T47D (cell line): ENCODE results near the gene EIF2AK2.

Experiments used
- DNase-seq, 2 experiments: peaks; one replicate each; pipeline versions ENCODE4 v3.0.0 to v3.0.0-alpha.2; 2011 to 2012; ENCODE audit warnings: low read depth in 1 of 2, low spot score in 1 of 2
- JUND ChIP-seq: IDR thresholded peaks from 2 replicates; pipeline ENCODE4 v1.6.1; 2012; ENCODE audit warnings: low read depth
- in situ Hi-C: cut with HindIII; loops from 2 replicates; pipeline ENCODE4 v1.10.0; 2016; ENCODE audit warnings: low sequenced_read_pairs, low pct_unique_long_range_greater_than_20kb

The EIF2AK2 gene

DNA sequence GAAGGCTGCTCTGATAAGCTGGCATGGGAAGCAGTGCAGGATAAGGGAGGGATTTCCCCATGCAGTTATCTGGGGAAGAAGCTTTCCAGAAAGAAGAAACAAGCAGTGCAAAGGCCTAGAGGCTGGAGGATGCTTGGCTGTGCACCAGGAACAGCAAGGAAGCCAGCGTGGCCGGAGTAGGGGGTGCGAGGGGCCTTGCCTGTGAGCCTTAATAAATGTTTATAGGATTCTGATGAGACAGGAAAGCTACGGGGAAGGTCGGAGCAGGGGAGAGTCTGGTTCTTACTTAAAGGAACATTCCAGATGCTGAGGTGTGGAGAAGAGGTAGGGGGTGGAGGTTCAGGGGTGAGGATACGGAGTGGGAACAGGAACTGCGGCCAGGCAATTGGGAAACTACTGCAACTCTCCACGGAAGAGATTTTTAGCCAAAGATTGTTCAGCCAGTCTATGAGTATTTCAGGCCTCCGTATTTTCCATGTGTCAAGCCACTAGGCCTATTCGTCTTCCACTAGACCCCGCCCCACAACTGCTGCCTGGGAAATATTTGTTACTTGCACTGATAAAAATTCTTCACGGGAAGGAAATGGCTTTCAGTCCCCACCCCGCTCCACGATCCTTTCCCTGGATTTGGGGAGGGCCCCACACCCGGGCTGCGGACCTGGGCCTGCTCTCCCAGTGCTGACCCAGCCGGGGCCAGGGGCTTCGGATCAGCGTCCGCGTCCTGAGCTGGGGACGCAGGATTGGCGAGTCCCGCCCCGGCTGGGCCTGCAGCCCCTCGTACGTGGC, 516 bp downstream of the EIF2AK2 start:
- peak; percentile 39 to 53 for DNase-seq
- TF ChIP-seq JUND: no peak
- in situ Hi-C loops: no loop called here

DNA sequence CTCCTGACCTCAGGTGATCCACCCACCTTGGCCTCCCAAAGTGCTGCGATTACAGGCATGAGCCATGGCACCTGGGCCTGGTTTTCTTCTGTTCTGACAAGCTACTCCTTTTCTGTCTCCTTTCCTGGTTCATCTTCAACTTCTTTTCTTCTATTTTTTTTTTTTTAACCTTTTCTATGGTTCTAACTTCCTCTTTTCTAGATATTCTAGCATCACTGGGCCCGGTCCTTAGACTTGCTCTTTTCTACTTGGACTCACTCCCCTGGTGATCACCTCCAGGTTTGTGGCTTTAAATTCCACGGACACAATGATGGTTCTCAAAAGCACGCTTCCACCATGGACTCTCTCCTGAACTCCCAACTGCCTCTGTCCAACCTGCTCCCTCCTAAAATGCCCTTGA, 2.0 kb downstream of the EIF2AK2 start:
- in situ Hi-C loops: no loop called here
- DNase-seq: no peak
- no peak for TF ChIP-seq JUND

DNA sequence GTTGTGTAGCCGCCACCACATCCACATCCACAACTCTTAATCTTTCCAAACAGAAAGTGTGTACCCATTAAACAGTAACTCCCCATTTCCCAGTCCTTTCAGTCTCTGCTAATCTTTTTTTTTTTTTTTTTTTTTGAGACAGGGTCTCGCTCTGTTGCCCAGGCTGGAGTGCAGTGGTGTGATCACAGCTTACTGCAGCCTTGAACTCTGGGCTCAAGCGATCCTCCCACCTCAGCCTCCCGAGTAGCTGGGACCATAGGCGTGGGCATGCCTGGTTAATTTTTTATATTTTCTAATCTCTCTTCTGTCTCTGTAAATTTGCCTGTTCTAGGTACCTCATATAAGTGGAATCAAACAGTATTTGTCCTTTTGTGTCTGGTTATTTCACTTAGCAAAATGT, 3.6 kb downstream of the EIF2AK2 start:
- TF ChIP-seq JUND: no peak
- DNase-seq: no peak
- in situ Hi-C loops: no loop called here

DNA sequence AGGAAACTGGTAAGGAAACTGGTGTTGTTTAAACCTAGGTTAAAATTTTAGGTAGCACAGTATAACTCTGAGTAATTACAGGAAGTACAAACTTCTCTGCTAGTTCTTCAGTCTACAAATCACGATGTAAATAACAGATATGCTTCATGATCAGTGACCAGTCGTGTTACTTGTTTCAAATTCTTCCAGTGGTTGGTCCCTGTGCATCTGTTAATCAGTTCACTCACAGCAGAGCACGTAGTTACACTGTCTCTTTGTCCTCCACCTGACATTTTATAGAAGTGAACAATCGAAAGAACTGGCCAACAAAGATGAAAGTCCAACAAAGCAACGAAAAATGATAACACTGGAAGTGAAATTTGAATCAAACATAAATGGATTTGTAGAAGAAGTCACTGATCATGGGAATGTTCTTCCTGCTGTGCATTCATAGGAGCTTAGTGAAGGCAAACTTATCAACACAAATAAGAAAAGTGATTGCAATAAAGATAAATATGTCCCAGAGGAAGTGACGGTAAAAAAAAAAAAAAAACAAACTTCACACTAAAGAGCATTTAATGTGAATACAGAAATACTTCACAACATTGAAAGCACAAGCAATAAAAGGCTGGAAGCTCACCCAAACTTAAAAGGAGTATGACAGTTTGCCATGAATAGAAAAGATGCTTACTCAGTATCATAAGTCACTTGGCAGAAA, 7.0 kb downstream of the EIF2AK2 start:
- no peak for DNase-seq
- no peak for TF ChIP-seq JUND
- in situ Hi-C loops: no loop called here

DNA sequence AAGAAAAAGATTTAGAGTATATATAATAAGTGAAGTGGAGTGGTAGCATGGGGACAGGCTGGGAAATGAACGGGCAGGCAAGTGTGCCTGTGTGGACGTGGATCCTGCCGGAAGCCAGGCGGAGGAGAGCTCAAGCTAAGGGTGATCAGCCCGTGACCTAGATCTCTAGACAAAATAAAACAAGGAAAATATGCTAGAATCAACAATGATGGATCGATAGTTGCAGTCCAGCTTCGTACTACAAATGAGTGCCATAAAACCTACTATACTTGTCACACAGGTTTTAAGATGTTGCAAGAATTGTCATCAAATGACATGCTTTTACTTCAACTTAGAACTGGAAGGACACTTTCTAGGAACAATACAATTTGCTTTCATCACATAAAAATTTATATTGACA, 8.5 kb downstream of the EIF2AK2 start:
- in situ Hi-C loops: no loop called here

DNA sequence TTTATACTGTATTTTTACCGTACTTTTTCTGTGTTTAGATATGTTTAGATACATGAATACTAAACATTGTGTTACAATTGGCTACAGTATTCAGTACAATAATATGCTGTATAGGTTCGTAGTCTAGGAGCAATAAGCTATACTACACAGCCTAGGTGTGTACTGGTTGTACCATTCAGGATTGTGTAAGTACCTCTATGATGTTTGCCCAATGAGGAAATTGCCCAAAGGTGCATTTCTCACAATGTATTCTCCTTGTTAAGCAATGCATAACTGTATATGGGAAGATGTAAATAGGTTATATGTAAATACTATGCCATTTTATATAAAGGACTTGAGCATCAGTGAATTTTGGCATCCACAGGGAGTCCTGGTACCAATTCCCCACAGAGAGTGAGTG, 10.7 kb downstream of the EIF2AK2 start:
- DNase-seq: no peak
- in situ Hi-C loops: no loop called here
- no peak for TF ChIP-seq JUND

More for the DNA sequence above, 8.5 kb downstream of the EIF2AK2 start:
- TF ChIP-seq JUND: no peak
- DNase-seq: peak in 1 of 2 experiments; percentile 81

DNA sequence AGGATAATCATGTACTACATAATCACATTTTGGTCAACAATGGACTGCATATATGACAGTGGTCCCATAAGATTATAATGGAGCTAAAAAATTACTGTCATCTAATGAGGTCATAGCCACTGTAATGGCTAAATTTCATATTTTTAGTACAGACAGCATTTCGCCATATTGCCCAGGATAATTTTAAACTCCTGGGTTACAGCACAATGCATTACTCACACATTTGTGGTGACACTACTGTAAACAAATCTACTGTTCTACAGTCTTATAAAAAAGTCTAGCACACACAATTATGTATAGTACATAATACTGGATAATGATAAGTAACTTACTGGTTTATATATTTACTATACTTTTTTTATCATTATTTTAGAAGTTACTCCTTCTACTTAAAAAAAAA, 12.8 kb downstream of the EIF2AK2 start:
- TF ChIP-seq JUND: no peak
- in situ Hi-C loops: no loop called here

DNA sequence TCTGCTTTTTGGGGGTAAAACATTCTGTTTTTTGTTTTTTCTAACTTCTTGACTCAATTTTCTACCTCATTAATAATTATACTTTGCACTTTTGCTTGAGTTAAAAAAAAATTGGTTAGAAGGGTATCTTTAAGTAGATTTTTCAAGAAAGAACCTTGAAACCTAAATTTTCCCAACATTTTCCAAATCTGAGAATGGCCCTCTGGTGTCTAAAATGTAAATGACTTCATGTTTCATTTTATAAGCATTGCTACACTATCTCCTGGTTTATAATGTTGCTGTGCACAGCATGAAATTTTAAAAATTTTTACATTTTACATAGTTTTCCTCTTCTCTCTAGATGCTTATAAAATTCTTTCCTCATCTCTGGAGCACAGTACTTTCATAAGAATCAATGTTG, 14.2 kb downstream of the EIF2AK2 start:
- DNase-seq: no peak
- in situ Hi-C loops: no loop called here
- TF ChIP-seq JUND: no peak

More for the DNA sequence above, 12.8 kb downstream of the EIF2AK2 start:
- DNase-seq: no peak

DNA sequence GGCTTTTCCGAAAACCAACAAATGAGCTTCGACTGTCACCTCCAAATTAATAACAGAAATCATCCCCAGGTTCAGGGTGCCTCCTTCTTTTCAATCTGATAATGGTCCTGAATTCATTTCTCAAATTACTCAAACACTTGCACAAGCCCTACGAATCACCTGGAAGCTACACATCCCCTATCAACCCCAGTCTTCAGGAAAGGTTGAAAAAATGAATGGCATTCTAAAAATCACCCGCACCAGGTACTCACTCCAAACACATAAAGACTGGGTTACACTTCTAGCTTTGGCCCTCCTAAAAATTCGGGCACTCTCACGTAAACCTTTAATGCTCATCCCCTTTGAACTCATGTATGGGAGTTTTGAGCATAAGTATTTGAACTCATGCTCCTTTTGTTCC, 23.9 kb downstream of the EIF2AK2 start:
- DNase-seq: no peak
- no peak for TF ChIP-seq JUND
- in situ Hi-C loops: no loop called here

DNA sequence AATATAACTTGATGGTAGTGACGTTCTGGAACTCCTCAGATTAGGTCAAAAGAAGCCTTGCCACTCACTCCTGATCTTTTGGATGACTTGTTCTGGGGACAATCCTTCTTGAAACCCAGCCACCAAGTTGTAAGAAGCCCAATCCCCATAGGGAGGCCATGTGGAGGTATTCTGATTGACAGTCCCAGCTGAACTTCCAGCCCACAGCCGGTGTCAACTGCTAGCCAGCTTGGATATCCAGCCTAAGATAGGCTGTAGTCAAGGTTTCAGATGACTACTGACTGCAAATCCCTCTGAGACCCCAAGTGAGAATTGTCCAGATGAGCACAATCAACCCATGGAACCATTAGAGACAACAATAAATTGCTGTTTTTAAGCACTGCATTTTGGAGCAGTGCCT, 31.4 kb downstream of the EIF2AK2 start:
- DNase-seq: no peak
- in situ Hi-C loops: no loop called here
- no peak for TF ChIP-seq JUND

DNA sequence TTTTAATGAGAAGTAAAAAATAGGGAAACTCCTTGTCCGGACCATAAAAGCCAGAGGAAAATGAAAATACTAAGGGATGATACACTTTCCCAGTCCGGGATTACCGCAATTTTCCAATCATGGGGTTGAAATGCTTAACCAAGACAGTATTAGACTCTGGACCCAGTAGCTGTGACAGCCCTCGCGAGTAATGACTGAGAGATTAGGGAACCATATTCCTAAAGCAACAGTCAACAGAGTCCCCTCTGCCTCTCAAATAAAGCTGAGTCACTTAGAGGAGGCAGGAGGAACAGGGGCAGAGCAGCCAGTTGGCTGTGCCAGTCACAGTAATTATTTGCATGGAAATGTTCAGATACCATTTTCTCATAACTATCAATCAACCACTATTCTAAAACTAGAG, 37.6 kb downstream of the EIF2AK2 start:
- DNase-seq: no peak
- TF ChIP-seq JUND: no peak
- in situ Hi-C loops: no loop called here

DNA sequence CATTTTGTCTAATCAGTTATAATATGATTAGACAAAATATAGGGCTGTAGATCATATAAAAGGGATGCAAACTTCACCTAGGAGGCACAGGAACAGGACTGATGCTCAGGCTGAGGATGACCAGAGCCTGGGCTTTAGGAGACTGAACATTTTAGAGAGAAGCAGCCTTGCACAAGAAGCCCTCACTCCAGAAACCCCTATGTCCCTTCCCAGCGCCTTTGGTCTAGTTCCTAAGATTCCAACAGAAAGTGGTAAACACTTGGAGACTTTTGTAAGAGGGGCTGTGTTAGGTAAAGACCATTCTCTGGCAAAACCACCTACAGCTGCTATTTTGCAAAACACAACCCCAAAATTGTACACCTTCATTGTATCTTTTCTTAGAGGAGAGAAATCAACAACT, 39.2 kb downstream of the EIF2AK2 start:
- in situ Hi-C loops: no loop called here
- no peak for DNase-seq
- no peak for TF ChIP-seq JUND

DNA sequence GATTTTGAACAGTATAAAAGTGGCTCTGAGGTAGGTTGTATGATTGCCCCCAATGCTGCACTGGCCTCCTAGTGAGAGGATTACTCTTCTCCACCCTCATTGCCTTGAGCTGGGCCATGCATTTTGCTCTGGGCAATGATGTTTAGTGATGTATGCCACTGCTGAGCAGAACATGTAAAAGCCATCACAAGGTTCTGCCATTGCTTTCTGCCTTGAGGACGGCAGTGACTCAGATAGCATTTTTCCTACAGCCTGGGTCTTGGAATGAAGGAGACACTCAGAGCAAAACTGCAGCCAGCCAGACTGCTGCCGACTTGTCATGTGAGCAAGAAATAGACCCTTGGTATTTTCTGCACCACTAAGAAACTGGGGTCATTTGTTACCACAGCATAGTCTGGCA, 44.8 kb downstream of the EIF2AK2 start:
- no peak for DNase-seq
- no peak for TF ChIP-seq JUND
- in situ Hi-C loops: no loop called here
